ENCODE results near the gene WDFY4.

Gene WDFY4

GRCh38 chr10:48957361-48958151, 272.9 kb downstream of the WDFY4 start:
- H3K4me3 ChIP-seq (ENCODE audit: low read depth, low read length) = no peak overlapping the region
- TF ChIP-seq CTCF (IDR thresholded peaks at IDR 0.05; ENCODE audit: borderline replicate concordance, insufficient read depth, low read depth, low read length) = no peak

- TF ChIP-seq CTCF (IDR thresholded peaks at IDR 0.05; ENCODE audit: borderline replicate concordance, insufficient read depth, low read depth, low read length) = no peak
- no peak overlapping the region for H3K4me3 ChIP-seq (ENCODE audit: low read depth, low read length)
These were observed 274.0 kb downstream of the WDFY4 start for GRCh38 chr10:48958598-48959190.

GRCh38 chr10:48964038-48964437, 279.4 kb downstream of the WDFY4 start:
- no peak for TF ChIP-seq CTCF (IDR thresholded peaks at IDR 0.05; ENCODE audit: borderline replicate concordance, insufficient read depth, low read depth, low read length)
- H3K4me3 ChIP-seq (ENCODE audit: low read depth, low read length) = no peak overlapping the region

GRCh38 chr10:48965460-48965859, 280.8 kb downstream of the WDFY4 start:
- no peak overlapping the region for H3K4me3 ChIP-seq (ENCODE audit: low read depth, low read length)
- no peak for TF ChIP-seq CTCF (IDR thresholded peaks at IDR 0.05; ENCODE audit: borderline replicate concordance, insufficient read depth, low read depth, low read length)

GRCh38 chr10:48968036-48968435, 283.4 kb downstream of the WDFY4 start:
- H3K4me3 ChIP-seq (ENCODE audit: low read depth, low read length) = no peak overlapping the region
- TF ChIP-seq CTCF (IDR thresholded peaks at IDR 0.05; ENCODE audit: borderline replicate concordance, insufficient read depth, low read depth, low read length) = no peak

DNA sequence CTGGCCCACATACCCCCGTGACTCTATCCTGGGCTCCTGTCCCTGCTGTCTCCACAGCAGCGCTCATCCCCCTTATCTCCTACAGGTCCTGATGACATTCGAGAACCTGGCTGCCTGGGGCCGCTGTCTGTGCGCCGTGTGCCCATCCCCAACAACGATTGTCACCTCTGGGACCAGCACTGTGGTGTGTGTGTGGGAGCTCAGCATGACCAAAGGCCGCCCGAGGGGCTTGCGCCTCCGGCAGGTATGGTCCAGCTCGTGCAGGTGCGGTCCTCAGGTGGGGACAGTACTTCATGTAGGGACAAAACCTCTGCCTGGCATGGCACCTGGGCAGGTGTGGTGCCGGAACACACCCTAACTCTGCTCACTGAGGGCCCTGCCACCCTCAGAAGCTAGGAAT, 285.4 kb downstream of the WDFY4 start:
- TF ChIP-seq CTCF (IDR thresholded peaks at IDR 0.05; ENCODE audit: borderline replicate concordance, insufficient read depth, low read depth, low read length) = no peak
- H3K4me3 ChIP-seq (ENCODE audit: low read depth, low read length) = no peak overlapping the region

- no peak overlapping the region for H3K4me3 ChIP-seq (ENCODE audit: low read depth, low read length)
- TF ChIP-seq CTCF (IDR thresholded peaks at IDR 0.05; ENCODE audit: borderline replicate concordance, insufficient read depth, low read depth, low read length) = no peak
These were observed 286.0 kb downstream of the WDFY4 start for GRCh38 chr10:48970654-48971053.

All from GM12875 (cell line).